TTC549 (cell line): ENCODE data around the gene MYOF.
"Not testable (repeated sequence)": the region's sequence is repeated elsewhere in the genome, so short reads cannot be mapped to it uniquely, and the experiment has no call there.

Experiments
- FAIRE-seq: peaks from 2 replicates; lab custom pipeline; 2012; peaks lifted over from hg19 to GRCh38; lab: Jason Lieb, UNC

MYOF gene

GRCh38 chr10:93454146-93454545 lies 28.0 kb downstream of the MYOF start:
- no peak for FAIRE-seq

GRCh38 chr10:93452143-93452542 lies 30.0 kb downstream of the MYOF start:
- FAIRE-seq, result no peak

GRCh38 chr10:93451244-93451947 lies 30.7 kb downstream of the MYOF start:
- FAIRE-seq, result no peak

GRCh38 chr10:93447970-93448369 lies 34.2 kb downstream of the MYOF start:
- no peak for FAIRE-seq

- FAIRE-seq, result no peak
Observed at GRCh38 chr10:93447019-93447418, 35.1 kb downstream of the MYOF start.

GRCh38 chr10:93445978-93446720 lies 36.0 kb downstream of the MYOF start:
- FAIRE-seq, result no peak

- no peak for FAIRE-seq
Observed at GRCh38 chr10:93445097-93445960, 36.8 kb downstream of the MYOF start.

- no peak for FAIRE-seq
Observed at GRCh38 chr10:93443481-93443880, 38.7 kb downstream of the MYOF start.

GRCh38 chr10:93442721-93443120 lies 39.4 kb downstream of the MYOF start:
- not testable (repeated sequence) for FAIRE-seq

GRCh38 chr10:93440591-93441091 lies 41.5 kb downstream of the MYOF start:
- no peak for FAIRE-seq

GRCh38 chr10:93438613-93439253 lies 43.4 kb downstream of the MYOF start:
- no peak for FAIRE-seq

- FAIRE-seq, result no peak
Observed at GRCh38 chr10:93437946-93438612, 44.1 kb downstream of the MYOF start.

GRCh38 chr10:93437086-93437945 lies 44.8 kb downstream of the MYOF start:
- peak; percentile 94 for FAIRE-seq

GRCh38 chr10:93436591-93437085 lies 45.5 kb downstream of the MYOF start:
- FAIRE-seq, result no peak

- FAIRE-seq, result no peak
Observed at GRCh38 chr10:93435621-93436397, 46.3 kb downstream of the MYOF start.

GRCh38 chr10:93434991-93435491 lies 47.1 kb downstream of the MYOF start:
- FAIRE-seq, result no peak

GRCh38 chr10:93431361-93431760 lies 50.8 kb downstream of the MYOF start:
- FAIRE-seq, result no peak

- FAIRE-seq, result no peak
Observed at GRCh38 chr10:93425861-93426260, 56.3 kb downstream of the MYOF start.

GRCh38 chr10:93422118-93422517 lies 60.0 kb downstream of the MYOF start:
- FAIRE-seq, result no peak
